ENCODE measurements around the gene PLTP. TPM values are rescaled to one million over a fixed set of nuclear protein-coding genes. Genes with fewer than 3 reads are reported as not detected.
"Not testable (repeated sequence)": the region's sequence is repeated elsewhere in the genome, so short reads cannot be mapped to it uniquely, and the experiment has no call there.

Gene PLTP
- total and polyA plus RNA-seq, 2 donors (not counting 3 experiments of a cell fraction or from before 2014, with no cell fraction given), result 62.1 to 118 TPM

- no peak overlapping the region for H3K27ac ChIP-seq (ENCODE audit: insufficient read depth, low read depth, low read length)
- H3K4me2 ChIP-seq (ENCODE audit: insufficient read depth, low read length), result no peak overlapping the region
- dilution Hi-C loops (cut with MboI; ENCODE audit: extremely low pct_ligation_motif_present, low sequenced_read_pairs) (no loop called here), intact Hi-C loops (cut with micrococcal nuclease) (no loop called here)
- no peaks in the 10 kb centered on the region for H4K20me1 ChIP-seq (replicated peaks; ENCODE audit: control insufficient read depth, extremely low read depth, insufficient read depth, low read length)
- H3K36me3 ChIP-seq (ENCODE audit: control insufficient read depth in 2 of 2, extremely low read depth in 1 of 2, insufficient read depth in 2 of 2, low read length in 2 of 2), result peaks cover 19 to 54% of the 10 kb centered on the region in 2 experiments
- H3K27me3 ChIP-seq (ENCODE audit: control insufficient read depth in 2 of 2, insufficient read depth in 2 of 2, low read length in 2 of 2), result no peaks in the 10 kb centered on the region
- H3K9me3 ChIP-seq (replicated peaks; ENCODE audit: control insufficient read depth, insufficient read depth, low read length), result no peaks in the 10 kb centered on the region
- BruUV-seq (replicated peaks), result no TSS peak
- TF ChIP-seq, protein P1, sequence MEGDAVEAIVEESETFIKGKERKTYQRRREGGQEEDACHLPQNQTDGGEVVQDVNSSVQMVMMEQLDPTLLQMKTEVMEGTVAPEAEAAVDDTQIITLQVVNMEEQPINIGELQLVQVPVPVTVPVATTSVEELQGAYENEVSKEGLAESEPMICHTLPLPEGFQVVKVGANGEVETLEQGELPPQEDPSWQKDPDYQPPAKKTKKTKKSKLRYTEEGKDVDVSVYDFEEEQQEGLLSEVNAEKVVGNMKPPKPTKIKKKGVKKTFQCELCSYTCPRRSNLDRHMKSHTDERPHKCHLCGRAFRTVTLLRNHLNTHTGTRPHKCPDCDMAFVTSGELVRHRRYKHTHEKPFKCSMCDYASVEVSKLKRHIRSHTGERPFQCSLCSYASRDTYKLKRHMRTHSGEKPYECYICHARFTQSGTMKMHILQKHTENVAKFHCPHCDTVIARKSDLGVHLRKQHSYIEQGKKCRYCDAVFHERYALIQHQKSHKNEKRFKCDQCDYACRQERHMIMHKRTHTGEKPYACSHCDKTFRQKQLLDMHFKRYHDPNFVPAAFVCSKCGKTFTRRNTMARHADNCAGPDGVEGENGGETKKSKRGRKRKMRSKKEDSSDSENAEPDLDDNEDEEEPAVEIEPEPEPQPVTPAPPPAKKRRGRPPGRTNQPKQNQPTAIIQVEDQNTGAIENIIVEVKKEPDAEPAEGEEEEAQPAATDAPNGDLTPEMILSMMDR (IDR thresholded peaks at IDR 0.05; ENCODE audit: extremely low read depth in 1 of 2, insufficient read depth in 1 of 2, low read depth in 1 of 2, low read length in 2 of 2), result no peak
- TF ChIP-seq FOS (IDR thresholded peaks at IDR 0.05; ENCODE audit: borderline replicate concordance, insufficient read depth, low read length), result no peak
- TF ChIP-seq EZH2 (IDR thresholded peaks at IDR 0.05; ENCODE audit: borderline replicate concordance, low read depth, low read length, severe bottlenecking), result no peak
- TF ChIP-seq JUN (IDR thresholded peaks at IDR 0.05; ENCODE audit: borderline replicate concordance, insufficient read depth, insufficient read length, low read depth), result no peak
- TF ChIP-seq MYC (IDR thresholded peaks at IDR 0.05; ENCODE audit: low read depth, low read length), result no peak
- no peak for TF ChIP-seq GATA2 (IDR thresholded peaks at IDR 0.05; ENCODE audit: insufficient read depth, insufficient read length, low read depth, low read length)
- TF ChIP-seq, protein P2, sequence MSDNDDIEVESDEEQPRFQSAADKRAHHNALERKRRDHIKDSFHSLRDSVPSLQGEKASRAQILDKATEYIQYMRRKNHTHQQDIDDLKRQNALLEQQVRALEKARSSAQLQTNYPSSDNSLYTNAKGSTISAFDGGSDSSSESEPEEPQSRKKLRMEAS (IDR thresholded peaks at IDR 0.05; ENCODE audit: insufficient read depth, insufficient read length), result no peak
- TF ChIP-seq POLR2AphosphoS5 (IDR thresholded peaks at IDR 0.05; ENCODE audit: insufficient read depth, low read depth, low read length), result no peak
- no peak for TF ChIP-seq POLR2A (IDR thresholded peaks at IDR 0.05; ENCODE audit: low read depth, low read length)
- no peak overlapping the region for H3K9ac ChIP-seq (replicated peaks; ENCODE audit: extremely low read depth, insufficient read depth, low read length)
- H2AFZ ChIP-seq (ENCODE audit: low read depth, low read length), result no peak overlapping the region
- ChIA-PET CTCF (interaction anchor here (1.3 to 5.2 kb wide), 6 partner anchors 9 to 171 kb away, joined by 3 to 40 read pairs (median 4); no protein-coding TSS in a partner anchor), POLR2A (interaction anchor here (0.5 to 0.7 kb wide), 2 partner anchors 65 to 95 kb away, joined by 3 read pairs; no protein-coding TSS in a partner anchor)
- no peaks in the 10 kb centered on the region for H3K79me2 ChIP-seq (ENCODE audit: control insufficient read depth, insufficient read depth, low read length)
- no peaks in the 10 kb centered on the region for H3K9me1 ChIP-seq (replicated peaks; ENCODE audit: control insufficient read depth, extremely low read depth, insufficient read depth, low read length)
- DNase-seq (ENCODE audit: low read depth, low spot score) (no peak), FAIRE-seq (no peak)
- H3K4me1 ChIP-seq (ENCODE audit: control insufficient read depth, extremely low read depth, insufficient read depth, low read length), result no peaks in the 10 kb centered on the region
- H3K4me3 ChIP-seq (replicated peaks in 1 of 3; ENCODE audit: insufficient read depth in 1 of 3, low read depth in 1 of 3, low read length in 3 of 3), result no peak overlapping the region
Observed at GRCh38 chr20:45957021-45957941, 45.3 kb upstream of the PLTP start.

GRCh38 chr20:45956326-45956725 is 44.4 kb upstream of the PLTP start:
- FAIRE-seq; CTCF ChIA-PET; dilution Hi-C loops (cut with MboI; ENCODE audit: extremely low pct_ligation_motif_present, low sequenced_read_pairs); H3K27me3 ChIP-seq (ENCODE audit: control insufficient read depth in 2 of 2, insufficient read depth in 2 of 2, low read length in 2 of 2); H3K4me2 ChIP-seq (ENCODE audit: insufficient read depth, low read length); intact Hi-C loops (cut with micrococcal nuclease); DNase-seq (ENCODE audit: low read depth, low spot score); H3K4me3 ChIP-seq (replicated peaks in 1 of 3; ENCODE audit: insufficient read depth in 1 of 3, low read depth in 1 of 3, low read length in 3 of 3); H3K9me3 ChIP-seq (replicated peaks; ENCODE audit: control insufficient read depth, insufficient read depth, low read length); BruUV-seq (replicated peaks); H3K9me1 ChIP-seq (replicated peaks; ENCODE audit: control insufficient read depth, extremely low read depth, insufficient read depth, low read length); H4K20me1 ChIP-seq (replicated peaks; ENCODE audit: control insufficient read depth, extremely low read depth, insufficient read depth, low read length); H3K79me2 ChIP-seq (ENCODE audit: control insufficient read depth, insufficient read depth, low read length); H3K9ac ChIP-seq (replicated peaks; ENCODE audit: extremely low read depth, insufficient read depth, low read length); H3K27ac ChIP-seq (ENCODE audit: insufficient read depth, low read depth, low read length); H2AFZ ChIP-seq (ENCODE audit: low read depth, low read length); POLR2A ChIA-PET; H3K4me1 ChIP-seq (ENCODE audit: control insufficient read depth, extremely low read depth, insufficient read depth, low read length): not testable (repeated sequence)
- peaks cover 18 to 54% of the 10 kb centered on the region in 2 experiments for H3K36me3 ChIP-seq (ENCODE audit: control insufficient read depth in 2 of 2, extremely low read depth in 1 of 2, insufficient read depth in 2 of 2, low read length in 2 of 2)
